CD4-positive, alpha-beta T cell treated with Interleukin-4 for 1 hour (primary cell): Measurements from ENCODE around the gene RBMX2.
"Not testable (repeated sequence)": the region's sequence is repeated elsewhere in the genome, so short reads cannot be mapped to it uniquely, and the experiment has no call there.

Experiments used
- DNase-seq, 2 donors: peaks; one replicate each; pipeline ENCODE4 v3.0.0-alpha.2; 2020 to 2022

Gene RBMX2, protein sequence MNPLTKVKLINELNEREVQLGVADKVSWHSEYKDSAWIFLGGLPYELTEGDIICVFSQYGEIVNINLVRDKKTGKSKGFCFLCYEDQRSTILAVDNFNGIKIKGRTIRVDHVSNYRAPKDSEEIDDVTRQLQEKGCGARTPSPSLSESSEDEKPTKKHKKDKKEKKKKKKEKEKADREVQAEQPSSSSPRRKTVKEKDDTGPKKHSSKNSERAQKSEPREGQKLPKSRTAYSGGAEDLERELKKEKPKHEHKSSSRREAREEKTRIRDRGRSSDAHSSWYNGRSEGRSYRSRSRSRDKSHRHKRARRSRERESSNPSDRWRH

DNA sequence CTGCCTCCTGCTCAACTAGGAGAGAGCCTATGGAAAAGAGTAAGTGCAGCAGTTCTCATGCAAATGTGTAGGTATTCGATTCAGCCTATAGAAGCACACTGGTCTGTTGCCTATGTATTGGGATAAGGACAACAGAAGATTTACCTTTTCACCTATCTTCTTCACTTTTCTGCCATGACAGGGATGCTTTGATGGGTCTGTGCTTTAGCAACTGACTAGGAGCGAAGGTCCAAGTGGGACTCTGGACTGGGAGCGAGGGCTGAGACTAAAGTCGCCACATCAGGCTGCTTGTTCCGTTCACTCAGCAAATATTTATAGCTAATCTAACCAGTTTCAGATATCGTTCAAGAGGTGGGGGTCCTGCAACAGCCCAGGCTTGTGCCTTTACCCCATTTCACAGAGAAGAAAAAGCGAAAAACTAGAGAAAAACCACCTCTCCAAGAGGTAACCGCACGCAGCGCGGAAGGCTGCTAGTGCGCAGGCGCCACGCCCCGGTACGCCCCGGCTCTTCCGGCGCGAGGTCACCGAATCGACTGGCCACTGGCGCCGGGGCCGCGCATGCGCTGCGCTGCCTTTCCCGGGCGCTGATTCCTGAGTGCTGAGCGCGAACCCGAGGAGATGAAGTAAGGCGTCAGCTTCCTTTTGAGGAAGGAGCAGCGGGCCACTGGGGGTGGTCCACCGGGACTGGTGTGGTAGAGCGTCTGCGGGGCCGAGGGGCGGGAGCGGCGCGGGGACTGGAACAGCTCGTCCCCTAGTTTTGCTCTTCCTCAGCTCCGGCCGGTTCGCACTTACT lies at the start of gene RBMX2:
Gene RBMX2 (plus strand): TSS at position 573 of the 793 bp plus-strand sequence. CDS start 46 bp downstream, at position 619.
- DNase-seq, result peak; percentile 74 to 77

DNA sequence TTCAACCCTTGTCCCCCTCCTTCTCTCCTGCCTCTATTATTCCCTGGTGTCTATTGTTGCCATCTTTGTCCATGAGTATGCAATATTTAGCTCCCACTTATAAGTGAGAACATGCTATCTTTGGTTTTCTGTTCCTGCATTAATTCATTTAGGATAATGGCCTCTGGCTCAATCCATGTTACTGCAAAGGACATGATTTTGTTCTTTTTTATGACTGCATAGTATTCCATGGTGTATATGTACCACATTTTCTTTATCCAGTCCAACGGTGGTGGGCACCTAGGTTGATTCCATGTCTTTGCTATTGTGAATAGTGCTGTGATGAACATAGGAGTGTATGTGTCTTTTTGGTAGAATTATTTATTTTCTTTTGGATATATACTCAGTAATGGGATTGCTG lies 49.7 kb upstream of the RBMX2 start:
- not testable (repeated sequence) for DNase-seq

DNA sequence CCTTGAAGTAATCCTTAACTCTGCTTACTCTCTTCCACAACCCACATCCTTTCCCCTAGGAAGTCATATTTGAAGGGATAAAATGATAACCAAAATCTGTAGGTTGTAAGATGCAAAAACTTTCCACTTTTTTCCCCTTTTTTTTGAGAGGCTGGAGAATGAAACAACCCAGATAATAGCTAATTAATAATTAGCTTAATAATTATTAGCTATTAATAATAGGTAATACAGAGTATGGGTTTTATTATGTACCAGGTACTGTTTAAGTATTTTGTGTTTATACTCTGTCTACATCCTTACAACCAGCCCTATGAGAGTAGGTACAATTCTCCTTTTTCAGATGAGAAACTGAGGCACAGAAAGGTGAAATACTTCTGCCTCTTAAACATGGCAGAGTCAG lies 25.7 kb upstream of the RBMX2 start:
- DNase-seq, result no peak

DNA sequence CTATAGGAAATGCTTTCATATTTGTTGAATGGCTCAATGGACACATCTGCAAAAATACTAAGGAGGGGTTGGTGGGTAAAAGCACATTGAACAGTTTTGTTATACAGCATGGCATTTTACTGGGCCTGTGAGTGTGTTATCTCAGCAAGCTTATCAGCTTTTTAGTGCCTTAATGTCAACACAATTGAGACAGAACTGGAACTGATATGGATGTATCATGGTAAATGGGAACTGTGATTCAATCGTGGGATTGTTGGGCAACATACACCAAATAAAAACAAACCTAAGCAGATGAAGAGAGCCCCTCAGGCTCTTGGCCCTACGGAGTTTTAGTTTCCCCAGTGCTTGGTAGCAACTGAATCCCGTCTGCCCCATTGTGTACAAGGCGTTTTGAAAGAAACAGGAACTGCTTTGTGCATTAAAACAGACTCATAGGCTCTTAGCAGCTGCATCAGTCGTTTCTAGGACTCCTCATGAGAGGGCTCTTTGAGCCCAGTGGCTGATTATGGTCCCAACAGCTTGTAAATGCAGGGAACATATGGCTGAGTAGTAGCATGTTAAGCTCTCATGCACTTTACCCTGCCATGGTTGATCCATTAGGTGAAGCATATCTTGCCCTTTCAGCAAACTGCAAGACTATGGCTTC lies 23.6 kb upstream of the RBMX2 start:
- DNase-seq, result no peak

DNA sequence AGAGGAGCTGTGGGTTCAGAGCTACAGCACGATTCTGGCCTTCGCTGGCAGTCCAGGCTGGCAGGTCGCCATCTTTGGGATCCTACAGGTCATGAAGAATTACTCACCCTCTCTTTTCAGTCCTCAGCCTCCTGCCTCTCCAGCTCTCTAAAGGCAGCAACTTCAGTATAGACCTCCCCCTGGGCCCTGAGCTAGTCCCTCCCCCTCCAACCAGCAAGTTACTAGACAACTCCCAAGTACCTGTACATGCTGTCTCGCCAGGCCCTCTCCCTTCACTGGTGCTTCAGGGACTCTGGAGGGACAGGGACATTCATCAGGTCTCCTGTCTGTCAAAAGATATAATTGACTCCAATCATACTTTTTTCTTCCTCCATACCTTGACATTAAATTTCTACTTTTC lies 16.3 kb upstream of the RBMX2 start, which contains the start of gene GPR119:
Gene GPR119 (minus strand): TSS at position 155 of the 400 bp plus-strand sequence. CDS start 227 bp downstream, outside the sequence.
- DNase-seq, result no peak

DNA sequence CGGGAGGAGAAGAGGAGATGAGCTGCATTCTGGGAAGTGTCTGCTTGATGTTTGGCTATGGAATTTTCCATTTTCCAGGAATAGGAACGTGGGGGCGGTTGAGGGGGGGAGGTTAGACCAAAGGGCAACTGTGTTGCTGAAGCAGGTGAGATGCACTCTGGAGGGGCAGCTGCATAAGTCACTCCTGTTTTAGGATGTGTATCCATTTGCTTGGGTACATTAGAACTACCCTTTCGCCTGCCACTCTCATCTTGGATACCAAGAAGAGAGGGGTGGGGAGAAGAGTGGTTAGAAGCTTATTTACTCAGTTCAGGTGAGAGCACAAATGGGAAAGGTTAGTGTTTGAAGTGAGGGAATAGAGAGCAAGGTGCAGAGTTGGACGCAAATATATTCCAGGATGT lies 15.4 kb upstream of the RBMX2 start:
- no peak for DNase-seq

DNA sequence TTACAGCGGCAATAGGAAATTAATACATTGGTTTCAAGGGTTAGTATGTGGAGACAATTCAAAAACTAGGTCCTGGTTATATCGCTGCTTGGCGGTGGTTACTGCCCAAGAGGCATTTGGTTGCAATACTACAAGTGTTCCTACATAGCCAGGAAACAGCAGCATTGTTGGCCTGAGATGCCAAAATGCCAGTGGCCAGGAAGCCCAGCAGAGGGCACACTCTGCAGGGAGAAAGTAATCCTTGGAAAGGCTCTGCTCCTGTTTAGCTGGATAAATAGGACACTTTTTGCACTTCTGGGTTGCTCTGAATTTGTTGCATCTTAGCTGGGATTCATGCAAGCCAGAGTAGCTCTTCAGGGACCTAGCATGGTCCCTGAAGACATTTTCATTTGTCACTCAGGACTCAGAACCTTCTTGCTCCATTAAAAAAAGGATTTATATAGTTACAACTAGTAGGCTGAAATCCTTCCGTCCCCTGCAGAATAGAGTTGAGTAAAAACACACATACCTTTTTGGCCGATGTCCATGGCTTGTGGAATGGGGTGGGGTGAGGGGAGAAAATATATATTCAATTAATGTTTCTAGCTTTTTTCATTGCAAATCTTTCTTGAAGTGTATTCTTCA lies 8.2 kb upstream of the RBMX2 start:
- DNase-seq, result no peak

DNA sequence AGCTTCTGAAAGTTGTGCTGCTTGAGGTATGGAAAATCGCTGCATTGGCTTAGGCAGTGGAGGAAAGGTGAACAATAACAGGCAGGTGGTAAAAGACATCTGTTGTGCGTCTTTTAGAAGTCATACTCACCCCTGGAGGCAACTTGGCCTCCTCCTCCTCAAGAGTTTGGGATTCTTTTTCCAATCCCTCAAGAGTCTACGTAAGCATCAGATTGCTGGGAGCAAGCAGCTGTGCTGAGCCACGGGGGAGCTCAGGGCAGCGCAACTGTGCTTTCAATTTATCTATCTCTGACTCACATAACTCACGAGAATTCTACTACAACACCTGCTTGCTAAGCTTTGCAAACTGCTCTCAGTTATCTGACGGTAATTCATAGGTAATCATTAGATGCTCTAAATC lies 6.4 kb upstream of the RBMX2 start:
- DNase-seq, result no peak

DNA sequence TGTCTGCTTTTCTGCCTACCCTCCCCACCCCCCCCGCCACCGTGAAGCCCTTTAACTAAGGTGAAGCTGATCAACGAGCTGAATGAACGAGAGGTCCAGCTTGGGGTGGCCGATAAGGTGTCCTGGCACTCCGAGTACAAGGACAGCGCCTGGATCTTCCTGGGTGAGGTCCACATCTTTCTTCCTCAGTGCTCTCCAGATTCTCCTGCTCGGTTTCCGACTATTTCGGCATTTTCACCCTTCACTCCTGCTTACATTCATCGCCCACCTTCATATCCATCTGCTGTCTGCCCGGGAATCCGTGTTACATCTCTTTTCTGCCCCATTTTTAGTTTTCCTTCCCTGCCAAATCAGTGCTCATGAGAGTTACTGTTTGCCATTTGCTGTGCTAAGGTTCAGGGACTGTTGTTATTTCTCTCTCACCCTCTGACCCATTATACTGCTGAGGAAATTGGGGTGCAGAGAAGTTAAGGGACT lies 459 bp downstream of the RBMX2 start:
- no peak for DNase-seq

DNA sequence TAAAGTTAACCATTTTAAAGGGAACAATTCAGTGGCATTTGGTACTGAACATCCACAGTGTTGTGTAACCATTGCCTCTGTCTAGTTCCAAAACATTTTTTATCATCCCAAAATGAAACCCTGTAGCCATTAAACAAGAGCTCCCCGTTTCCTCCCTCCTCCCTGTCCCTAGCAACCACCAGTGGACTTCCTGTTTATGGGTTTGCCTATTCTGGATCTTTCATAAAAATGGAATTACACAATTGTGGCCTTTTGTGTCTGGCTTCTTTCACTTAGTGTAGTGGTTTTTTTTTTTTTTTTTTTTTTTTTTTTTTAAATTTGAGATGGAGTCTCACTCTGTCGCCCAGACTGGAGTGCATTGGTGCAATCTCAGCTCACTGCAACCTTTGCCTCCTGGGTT lies 11.6 kb downstream of the RBMX2 start:
- no peak for DNase-seq

DNA sequence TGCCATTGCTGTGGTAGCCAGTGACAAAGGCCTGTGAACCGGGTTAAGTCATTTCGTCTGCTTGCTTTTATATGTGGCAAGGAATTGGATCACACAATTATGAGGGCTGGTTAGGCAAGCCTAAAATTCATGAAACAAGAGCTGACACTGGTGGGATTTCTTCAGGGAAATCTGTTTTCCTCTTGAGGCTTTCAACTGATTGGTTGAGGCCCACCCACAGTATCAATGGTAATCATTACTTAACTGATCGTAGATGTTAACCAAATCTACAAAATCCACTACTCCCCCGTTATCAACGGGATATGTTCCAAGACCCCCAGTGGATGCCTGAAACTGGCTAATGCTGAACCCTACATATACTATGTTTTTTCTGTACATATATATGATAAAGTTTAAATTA lies 13.0 kb downstream of the RBMX2 start:
- no peak for DNase-seq

DNA sequence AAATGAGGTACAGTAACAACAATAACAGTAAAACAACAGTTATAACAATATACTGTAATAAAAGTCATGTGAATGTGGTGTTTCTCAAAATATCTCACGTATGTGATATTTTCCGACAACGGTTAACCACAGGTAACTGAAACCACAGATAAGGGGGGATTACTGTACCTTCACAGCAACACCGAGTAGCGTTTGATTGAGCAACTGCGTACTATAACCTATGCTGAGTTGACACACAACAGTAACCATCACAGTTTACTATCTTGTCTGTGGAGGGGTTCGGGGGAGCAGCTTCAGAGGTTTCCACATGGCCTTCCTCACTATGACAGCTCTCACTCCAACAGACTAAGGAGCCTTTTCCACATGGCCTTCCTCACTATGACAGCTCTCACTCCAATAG lies 13.4 kb downstream of the RBMX2 start:
- no peak for DNase-seq

DNA sequence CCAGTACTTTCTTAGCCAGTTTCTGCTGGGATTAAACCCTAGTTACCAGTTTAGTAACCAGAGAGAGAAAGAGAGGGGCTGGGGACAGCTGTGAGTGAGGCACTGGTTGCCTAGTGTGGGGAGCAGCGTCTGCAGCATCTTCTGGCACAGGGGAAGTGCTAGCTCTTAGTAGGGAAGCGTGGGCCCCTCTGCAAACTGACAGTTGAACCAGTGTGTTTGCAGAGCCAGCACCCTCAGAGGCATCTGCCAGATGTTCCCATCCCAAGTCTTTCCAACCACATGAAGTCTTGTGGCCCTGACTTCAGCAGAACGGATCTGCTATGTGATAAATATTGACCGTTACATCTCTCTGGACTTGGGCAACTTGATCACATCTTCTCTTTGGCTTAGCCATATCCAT lies 15.0 kb downstream of the RBMX2 start:
- DNase-seq, result no peak

DNA sequence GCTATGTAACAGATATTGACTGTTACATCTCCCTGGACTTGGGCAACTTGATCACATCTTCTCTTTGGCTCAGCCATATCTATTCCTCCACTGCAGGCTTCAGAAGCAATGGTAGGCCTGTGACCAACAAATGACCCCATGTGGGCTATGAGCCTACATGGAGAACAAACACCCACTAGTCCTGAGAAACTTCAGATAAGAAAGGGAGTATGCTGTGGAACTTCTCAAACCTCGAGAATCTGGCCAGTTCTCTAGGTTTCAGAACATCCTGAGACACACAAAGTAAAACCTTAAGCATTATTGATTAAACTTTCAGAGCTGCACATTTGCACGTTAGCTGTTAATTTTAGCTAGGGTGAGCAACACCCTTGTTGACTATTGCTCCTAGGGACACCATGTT lies 16.3 kb downstream of the RBMX2 start:
- DNase-seq, result no peak

DNA sequence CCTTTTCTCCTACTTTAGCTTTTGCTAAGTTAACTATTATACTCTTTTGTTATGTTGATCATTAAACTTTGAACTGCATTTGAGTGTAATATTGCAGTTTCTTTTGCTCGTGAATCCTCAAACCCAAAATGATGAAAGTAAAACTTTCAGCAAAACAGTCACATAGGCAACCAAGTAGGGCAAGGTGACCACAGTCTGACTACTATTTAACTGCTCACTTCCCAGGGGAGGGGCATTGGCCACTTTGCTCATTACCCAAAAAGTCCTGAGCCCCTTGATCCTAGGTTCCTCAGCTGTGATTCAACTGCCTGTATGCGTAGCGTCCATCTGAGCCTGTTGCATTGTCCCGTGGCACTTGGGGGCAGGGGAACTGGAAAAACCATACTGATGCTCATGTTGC lies 17.0 kb downstream of the RBMX2 start:
- no peak for DNase-seq

DNA sequence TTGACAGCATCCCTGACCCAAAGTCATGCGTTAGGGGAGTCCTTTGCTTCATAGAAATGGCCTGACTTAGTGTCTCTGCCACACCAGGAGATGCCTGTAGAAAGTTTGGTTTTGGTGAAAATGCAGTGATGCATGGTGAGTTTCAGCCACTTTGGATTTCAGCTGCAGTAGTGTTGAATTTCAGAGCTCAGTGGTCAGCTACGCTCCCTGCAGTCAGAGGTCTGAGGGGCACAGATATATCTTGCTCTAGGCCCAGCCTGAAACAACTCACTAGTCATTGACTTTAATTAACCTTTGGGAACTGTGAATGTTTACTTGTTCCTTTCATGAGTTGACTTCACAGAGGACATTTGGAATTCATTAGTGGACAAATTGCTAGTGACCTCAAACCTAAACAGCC lies 17.5 kb downstream of the RBMX2 start:
- no peak for DNase-seq

DNA sequence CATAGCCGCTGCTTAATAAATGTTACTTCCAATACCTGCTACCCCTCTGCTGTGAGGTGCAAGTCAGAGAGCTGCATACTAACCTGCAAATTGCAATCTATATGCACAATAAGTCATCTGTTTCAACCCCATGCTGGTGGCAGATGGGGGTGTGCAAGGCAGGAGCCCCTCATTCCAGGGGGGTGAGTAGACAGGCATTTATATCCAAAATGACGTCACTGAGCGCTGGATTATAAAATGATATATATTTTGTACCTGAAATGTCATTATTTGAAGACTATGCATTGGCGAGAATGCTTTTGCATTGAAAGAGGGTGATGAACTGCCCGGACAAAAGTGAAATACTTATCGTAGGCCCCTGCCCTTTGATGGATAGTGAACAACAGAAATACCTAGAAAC lies 24.7 kb downstream of the RBMX2 start:
- no peak for DNase-seq

DNA sequence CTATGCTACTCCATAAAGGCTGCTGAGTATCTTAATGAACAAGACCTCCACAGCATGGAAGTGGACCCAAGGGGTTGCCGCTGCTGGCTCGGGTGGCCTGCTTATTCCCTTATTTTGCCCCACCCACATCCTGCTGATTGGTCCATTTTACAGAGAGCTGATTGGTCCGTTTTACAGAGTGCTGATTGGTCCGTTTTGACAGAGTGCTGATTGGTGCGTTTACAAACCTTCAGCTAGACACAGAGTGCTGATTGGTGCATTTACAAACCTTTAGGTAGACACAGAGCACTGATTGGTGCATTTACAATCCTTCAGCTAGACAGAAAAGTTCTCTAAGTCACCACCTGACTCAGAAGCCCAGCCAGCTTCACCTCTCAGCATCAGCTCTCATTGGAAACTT lies 27.4 kb downstream of the RBMX2 start:
- not testable (repeated sequence) for DNase-seq

DNA sequence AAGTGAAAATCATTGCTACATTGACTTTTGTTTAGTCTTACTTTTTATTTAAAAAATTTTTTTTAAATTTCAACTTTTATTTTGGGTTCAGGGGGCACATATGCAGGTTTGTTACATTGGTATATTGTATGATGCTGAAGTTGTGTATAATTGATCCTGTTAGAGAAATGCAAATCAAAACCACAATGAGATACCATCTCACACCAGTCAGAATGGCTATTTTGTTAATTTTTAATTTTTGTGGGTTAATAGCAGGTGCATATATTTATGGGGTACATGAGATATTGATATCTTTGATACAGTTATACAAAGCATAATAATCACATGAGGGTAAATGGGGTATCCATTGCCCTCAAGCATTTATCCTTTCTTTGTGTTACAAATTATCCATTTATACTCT lies 34.1 kb downstream of the RBMX2 start:
- DNase-seq, result no peak

DNA sequence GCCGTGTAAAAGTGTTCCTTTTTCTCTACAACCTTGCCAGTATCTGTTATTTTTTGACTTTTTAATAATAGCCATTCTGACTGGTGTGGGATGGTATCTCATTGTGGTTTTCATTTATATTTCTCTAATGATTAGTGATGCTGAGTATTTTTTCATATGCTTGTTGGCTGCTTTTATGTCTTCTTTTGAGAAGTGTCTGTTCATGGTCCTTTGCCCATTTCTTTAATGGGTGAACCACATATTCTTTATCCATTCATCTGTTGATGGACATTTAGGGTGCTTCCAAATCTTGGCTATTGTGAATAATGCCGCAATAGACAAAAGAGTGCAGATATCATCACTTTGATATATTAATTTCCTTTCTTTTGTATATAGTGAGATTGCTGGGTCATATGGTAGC lies 36.2 kb downstream of the RBMX2 start:
- DNase-seq, result not testable (repeated sequence)

DNA sequence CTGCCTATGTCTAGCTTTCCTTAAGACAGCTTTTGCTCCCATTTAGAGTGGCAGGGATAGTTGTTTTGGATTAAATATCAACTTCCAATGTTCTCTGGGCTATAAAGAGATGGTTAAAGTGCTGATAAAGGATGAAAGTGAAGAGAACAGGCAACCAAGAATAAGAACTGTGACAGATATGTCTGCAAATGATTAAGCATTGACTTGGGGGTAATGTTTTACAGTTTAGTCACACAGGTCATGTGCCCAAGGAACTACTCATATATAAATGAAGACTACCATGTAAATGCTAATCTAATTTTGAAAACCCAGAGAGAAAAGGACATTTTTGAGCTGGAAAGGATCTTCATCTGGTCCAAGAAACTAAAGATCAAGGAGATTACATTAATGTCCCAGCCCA lies 42.1 kb downstream of the RBMX2 start:
- DNase-seq, result no peak

DNA sequence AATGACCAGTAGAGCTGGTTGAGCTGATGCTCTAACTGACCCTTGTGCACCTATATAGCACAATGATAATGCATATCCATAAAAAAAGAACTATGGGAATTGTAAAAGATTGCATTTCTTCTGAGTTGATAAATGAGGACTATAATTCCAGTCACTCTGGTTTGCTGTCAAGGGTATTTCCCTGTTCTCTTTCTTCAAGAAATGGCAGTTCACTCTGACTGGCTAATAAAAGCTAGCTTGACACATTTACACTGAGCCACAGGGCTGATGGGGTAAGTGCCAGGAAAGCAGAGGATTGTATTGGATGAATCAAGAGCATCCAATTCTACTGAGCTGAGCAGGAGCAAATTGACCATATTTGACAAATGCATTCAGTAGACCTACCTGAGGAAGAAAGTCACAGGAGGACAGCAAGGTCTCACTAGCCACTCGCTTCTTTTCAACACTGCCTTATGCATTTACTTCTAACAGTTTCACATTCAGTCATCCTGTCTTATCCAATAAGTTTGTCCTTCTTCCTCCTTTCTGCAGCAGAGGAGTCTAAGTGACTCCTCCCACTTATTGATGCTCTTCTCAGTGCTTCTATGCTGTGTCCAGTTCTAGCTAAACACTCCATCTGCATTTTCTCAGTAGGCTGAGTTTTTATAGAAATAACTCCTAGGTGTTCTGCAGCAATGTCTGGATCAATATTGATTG lies 43.0 kb downstream of the RBMX2 start:
- DNase-seq, result no peak

DNA sequence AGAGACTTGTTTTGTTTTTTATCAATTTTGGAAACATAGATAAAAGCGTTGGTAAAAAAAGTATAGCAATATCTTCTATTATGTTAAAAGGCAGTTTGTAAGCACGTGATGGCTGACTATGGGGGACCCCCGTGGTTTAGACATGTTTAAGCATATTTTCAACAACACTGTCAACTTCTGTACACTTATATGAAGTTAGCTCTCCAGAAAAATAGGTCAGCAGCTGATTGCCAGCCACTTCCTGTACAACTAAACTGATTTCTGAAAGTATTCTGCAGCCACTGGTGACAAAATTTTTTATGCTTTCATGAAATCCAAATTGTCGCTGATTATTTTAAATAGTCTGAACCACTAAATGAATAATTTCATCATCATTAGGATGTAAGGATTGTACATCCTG lies 45.2 kb downstream of the RBMX2 start:
- DNase-seq, result no peak
